T-helper 2 cell treated with Interferon-gamma antibody and Interleukin-4, amounts not matched to agents 5 μg/mL and 100 μg/mL, for 36 hours (primary cell): Measurements from ENCODE around the gene MED19.
A peak's percentile ranks its signal among the peaks of the same experiment; 100 is the strongest.
"Not testable (repeated sequence)": the region's sequence is repeated elsewhere in the genome, so short reads cannot be mapped to it uniquely, and the experiment has no call there.

Experiments
- DNase-seq: peaks from one replicate; pipeline ENCODE4 v3.0.0; 2021; ENCODE audit warnings: low spot score
- H3K27ac Mint-ChIP-seq: one replicate; pipeline ENCODE4 v1.8.0; 2021; ENCODE audit warnings: mild to moderate bottlenecking, mixed read lengths
- H3K27me3 Mint-ChIP-seq: one replicate; pipeline ENCODE4 v1.8.0; 2021; ENCODE audit warnings: low read depth, mixed read lengths
- H3K36me3 Mint-ChIP-seq: one replicate; pipeline ENCODE4 v1.8.0; 2021; ENCODE audit warnings: low read depth, mixed read lengths
- H3K4me1 Mint-ChIP-seq: one replicate; pipeline ENCODE4 v1.8.0; 2021; ENCODE audit warnings: low read depth, mixed read lengths
- H3K4me3 Mint-ChIP-seq: one replicate; pipeline ENCODE4 v1.8.0; 2022; ENCODE audit warnings: mild to moderate bottlenecking, moderate library complexity, mixed read lengths
- H3K9me3 Mint-ChIP-seq: one replicate; pipeline ENCODE4 v1.8.0; 2021; ENCODE audit warnings: mixed read lengths

Gene MED19

GRCh38 chr11:57728829-57729228 lies 16.8 kb upstream of the MED19 start:
- H3K27ac Mint-ChIP-seq, result peak overlapping the region; percentile 28
- H3K4me1 Mint-ChIP-seq, result peaks cover 8% of the 10 kb centered on the region
- no peaks in the 10 kb centered on the region for H3K27me3 Mint-ChIP-seq
- no peak overlapping the region for H3K4me3 Mint-ChIP-seq
- H3K36me3 Mint-ChIP-seq, result peaks cover 1% of the 10 kb centered on the region
- no peaks in the 10 kb centered on the region for H3K9me3 Mint-ChIP-seq
- no peak for DNase-seq

DNA sequence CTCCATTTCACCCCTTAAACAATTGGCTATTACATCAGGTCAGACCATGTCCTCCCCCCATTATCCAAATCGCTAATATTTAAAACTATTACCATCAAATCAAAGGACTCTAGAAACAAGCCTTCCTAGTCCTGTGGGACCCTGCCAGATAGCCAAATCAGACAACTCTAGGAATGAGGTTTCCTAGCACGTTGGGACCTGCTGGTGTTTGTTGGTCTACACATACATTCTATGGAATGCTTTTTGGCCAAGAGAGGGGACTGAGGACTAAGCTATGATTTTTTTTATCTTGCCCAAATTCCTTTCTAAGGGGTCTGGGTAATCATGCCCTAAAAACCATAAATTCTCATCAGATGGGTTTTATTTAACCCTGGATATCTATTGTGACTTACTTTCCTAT lies 15.2 kb upstream of the MED19 start:
- Mint-ChIP-seq H3K4me1 (peaks cover 8% of the 10 kb centered on the region), H3K36me3 (peaks cover 1% of the 10 kb centered on the region), H3K4me3 (no peak overlapping the region), H3K27me3 (no peaks in the 10 kb centered on the region), H3K9me3 (no peaks in the 10 kb centered on the region), H3K27ac (no peak overlapping the region)
- no peak for DNase-seq

DNA sequence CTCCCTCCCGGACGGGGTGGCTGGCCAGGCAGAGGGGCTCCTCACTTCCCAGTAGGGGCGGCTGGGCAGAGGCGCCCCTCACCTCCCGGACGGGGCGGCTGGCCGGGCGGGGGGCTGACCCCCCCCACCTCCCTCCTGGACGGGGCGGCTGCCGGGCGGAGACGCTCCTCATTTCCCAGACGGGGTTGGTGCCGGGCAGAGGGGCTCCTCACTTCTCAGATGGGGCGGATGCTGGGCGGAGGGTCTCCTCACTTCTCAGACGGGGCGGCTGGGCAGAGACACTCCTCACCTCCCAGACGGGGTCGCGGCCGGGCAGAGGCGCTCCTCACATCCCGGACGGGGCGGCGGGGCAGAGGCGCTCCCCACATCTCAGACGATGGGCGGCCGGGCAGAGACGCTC lies 4.7 kb upstream of the MED19 start:
- H3K4me1 Mint-ChIP-seq, result peaks cover 14% of the 10 kb centered on the region
- DNase-seq, H3K27ac Mint-ChIP-seq, H3K27me3 Mint-ChIP-seq, H3K4me3 Mint-ChIP-seq, H3K9me3 Mint-ChIP-seq: not testable (repeated sequence)
- H3K36me3 Mint-ChIP-seq, result peaks cover 20% of the 10 kb centered on the region

DNA sequence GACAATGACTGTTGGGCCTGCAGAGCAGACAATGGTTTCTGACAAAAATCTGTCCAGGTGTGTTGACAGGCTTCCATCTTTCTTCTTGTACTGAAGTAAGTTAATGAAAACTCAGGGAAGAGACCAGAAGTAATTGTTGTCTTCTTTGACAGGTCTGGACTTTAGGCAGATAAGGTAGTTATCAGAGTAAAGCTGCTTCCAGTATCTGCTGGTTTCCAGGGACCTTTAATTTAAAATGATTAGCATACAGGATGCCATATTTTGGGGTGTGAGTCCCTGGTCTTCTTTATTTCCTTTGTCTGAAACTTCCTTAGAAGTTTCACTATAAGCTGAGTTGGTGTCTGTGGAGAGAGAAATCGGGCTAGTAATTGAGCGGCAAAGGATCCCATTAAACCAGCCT lies 1.8 kb upstream of the MED19 start:
- H3K9me3 Mint-ChIP-seq, result no peaks in the 10 kb centered on the region
- DNase-seq, result no peak
- H3K27me3 Mint-ChIP-seq, result no peaks in the 10 kb centered on the region
- H3K36me3 Mint-ChIP-seq, result peaks cover 16% of the 10 kb centered on the region
- H3K4me1 Mint-ChIP-seq, result peaks cover 30% of the 10 kb centered on the region
- H3K27ac Mint-ChIP-seq, result peak overlapping the region; percentile 98
- peak overlapping the region; percentile 98 for H3K4me3 Mint-ChIP-seq

GRCh38 chr11:57712256-57713150 lies 488 bp upstream of the MED19 start, which contains the start of gene TMX2:
TMX2 (plus strand) TSS chr11:57712593; CDS start chr11:57712619, 26 bp downstream.
- H3K36me3 Mint-ChIP-seq, result peaks cover 19% of the 10 kb centered on the region
- peak; percentile 91 for DNase-seq
- no peaks in the 10 kb centered on the region for H3K9me3 Mint-ChIP-seq
- no peaks in the 10 kb centered on the region for H3K27me3 Mint-ChIP-seq
- H3K4me3 Mint-ChIP-seq, result peak within 1 kb of the TSS; percentile 98
- peaks cover 35% of the 10 kb centered on the region for H3K4me1 Mint-ChIP-seq
- peak within 1 kb of the TSS; percentile 98 for H3K27ac Mint-ChIP-seq

DNA sequence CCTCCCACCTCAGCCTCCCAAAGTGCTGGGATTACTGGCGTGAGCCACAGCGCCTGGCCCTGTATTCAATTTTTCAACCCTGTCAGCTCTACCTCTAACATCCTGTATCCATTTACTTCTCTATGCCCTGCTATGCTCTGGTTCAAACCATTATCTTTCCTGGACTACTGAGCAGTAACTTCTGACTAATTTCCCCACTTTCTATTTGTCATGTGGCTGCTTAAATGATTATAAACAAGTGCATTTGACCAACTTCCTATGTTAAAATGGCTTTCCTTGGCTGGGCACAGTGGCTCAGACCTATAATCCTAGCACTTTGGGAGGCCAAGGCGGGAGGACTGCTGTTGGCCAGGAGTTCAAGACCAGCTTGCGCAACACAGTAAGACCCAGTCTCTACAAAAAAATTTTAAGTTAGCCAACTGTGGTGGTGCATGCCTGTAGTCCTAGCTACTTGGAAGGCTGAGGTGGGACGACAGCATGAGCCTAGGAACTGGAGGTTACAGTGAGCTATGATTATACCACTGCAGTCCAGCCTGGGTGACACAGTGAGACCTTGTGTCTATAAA lies 2.1 kb downstream of the MED19 start:
- peak overlapping the region; percentile 68 for H3K27ac Mint-ChIP-seq
- H3K27me3 Mint-ChIP-seq, result no peaks in the 10 kb centered on the region
- peaks cover 35% of the 10 kb centered on the region for H3K4me1 Mint-ChIP-seq
- peaks cover 18% of the 10 kb centered on the region for H3K36me3 Mint-ChIP-seq
- DNase-seq, result no peak
- peak overlapping the region; percentile 14 for H3K4me3 Mint-ChIP-seq
- H3K9me3 Mint-ChIP-seq, result no peaks in the 10 kb centered on the region

- not testable (repeated sequence) for H3K9me3 Mint-ChIP-seq, DNase-seq, H3K27ac Mint-ChIP-seq, H3K27me3 Mint-ChIP-seq, H3K4me3 Mint-ChIP-seq
- H3K36me3 Mint-ChIP-seq, result peaks cover 32% of the 10 kb centered on the region
- peaks cover 11% of the 10 kb centered on the region for H3K4me1 Mint-ChIP-seq
Measured at GRCh38 chr11:57705432-57705831, 6.6 kb downstream of the MED19 start.

DNA sequence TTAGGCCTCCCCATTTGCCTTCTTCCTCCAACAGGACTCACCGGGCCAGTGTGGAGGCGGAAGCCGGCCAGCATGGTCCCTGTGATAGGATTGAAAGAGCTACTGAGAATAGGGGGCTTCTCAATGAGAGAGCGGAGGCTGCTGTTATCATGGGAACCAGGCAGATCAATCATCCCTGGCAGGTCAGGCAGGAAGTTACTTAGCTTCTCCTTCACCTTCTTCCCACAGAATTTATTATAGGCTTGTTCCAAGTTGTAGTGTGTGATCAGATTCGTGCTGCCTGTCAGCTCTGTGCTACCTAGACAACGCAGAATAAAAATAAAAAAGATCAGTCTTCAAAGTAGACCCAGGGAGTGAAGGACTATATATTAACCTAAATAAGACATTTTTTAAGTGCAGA lies 7.1 kb downstream of the MED19 start:
- no peak for DNase-seq
- Mint-ChIP-seq H3K36me3 (peaks cover 34% of the 10 kb centered on the region), H3K4me3 (no peak overlapping the region), H3K9me3 (no peaks in the 10 kb centered on the region), H3K27ac (no peak overlapping the region), H3K4me1 (peaks cover 8% of the 10 kb centered on the region), H3K27me3 (no peaks in the 10 kb centered on the region)

DNA sequence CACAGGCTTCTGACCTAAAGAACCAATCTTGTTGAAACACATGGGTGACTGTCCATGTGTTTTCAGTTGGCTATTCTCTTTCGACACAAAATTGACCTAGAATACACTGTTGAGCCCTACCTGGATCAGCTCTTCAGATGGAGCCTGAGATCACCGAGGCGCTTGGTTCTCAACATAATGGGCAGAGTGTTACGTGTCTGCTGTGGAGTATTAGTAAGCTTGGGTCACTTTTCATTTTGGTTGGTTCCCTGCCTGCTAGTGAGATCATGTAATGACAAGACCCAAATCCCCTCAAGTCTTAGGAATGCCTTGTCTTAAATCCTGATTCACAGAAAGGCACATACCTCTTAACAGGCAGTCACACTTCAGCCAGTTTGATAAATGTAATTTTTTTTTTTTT lies 8.7 kb downstream of the MED19 start:
- Mint-ChIP-seq H3K36me3 (peaks cover 47% of the 10 kb centered on the region), H3K4me3 (no peak overlapping the region), H3K27ac (no peak overlapping the region), H3K4me1 (peaks cover 2% of the 10 kb centered on the region), H3K27me3 (no peaks in the 10 kb centered on the region), H3K9me3 (no peaks in the 10 kb centered on the region)
- no peak for DNase-seq

GRCh38 chr11:57700425-57700824 lies 11.6 kb downstream of the MED19 start:
- no peaks in the 10 kb centered on the region for H3K4me1 Mint-ChIP-seq
- H3K27me3 Mint-ChIP-seq, result no peaks in the 10 kb centered on the region
- DNase-seq, result no peak
- peaks cover 57% of the 10 kb centered on the region for H3K36me3 Mint-ChIP-seq
- no peaks in the 10 kb centered on the region for H3K9me3 Mint-ChIP-seq
- H3K27ac Mint-ChIP-seq, result no peak overlapping the region
- H3K4me3 Mint-ChIP-seq, result no peak overlapping the region

GRCh38 chr11:57699813-57700212 lies 12.2 kb downstream of the MED19 start:
- Mint-ChIP-seq H3K9me3 (no peaks in the 10 kb centered on the region), H3K36me3 (peaks cover 58% of the 10 kb centered on the region), H3K4me3 (no peak overlapping the region), H3K27ac (no peak overlapping the region), H3K27me3 (no peaks in the 10 kb centered on the region), H3K4me1 (no peaks in the 10 kb centered on the region)
- DNase-seq, result no peak

- Mint-ChIP-seq H3K27me3 (no peaks in the 10 kb centered on the region), H3K9me3 (no peaks in the 10 kb centered on the region), H3K27ac (no peak overlapping the region), H3K36me3 (peaks cover 50% of the 10 kb centered on the region), H3K4me1 (no peaks in the 10 kb centered on the region), H3K4me3 (no peak overlapping the region)
- DNase-seq, result no peak
Measured at GRCh38 chr11:57698843-57699365, 13.1 kb downstream of the MED19 start.

- not testable (repeated sequence) for H3K27ac Mint-ChIP-seq, DNase-seq, H3K9me3 Mint-ChIP-seq, H3K27me3 Mint-ChIP-seq, H3K4me3 Mint-ChIP-seq, H3K4me1 Mint-ChIP-seq
- peaks cover 51% of the 10 kb centered on the region for H3K36me3 Mint-ChIP-seq
Measured at GRCh38 chr11:57690474-57690873, 21.5 kb downstream of the MED19 start.

DNA sequence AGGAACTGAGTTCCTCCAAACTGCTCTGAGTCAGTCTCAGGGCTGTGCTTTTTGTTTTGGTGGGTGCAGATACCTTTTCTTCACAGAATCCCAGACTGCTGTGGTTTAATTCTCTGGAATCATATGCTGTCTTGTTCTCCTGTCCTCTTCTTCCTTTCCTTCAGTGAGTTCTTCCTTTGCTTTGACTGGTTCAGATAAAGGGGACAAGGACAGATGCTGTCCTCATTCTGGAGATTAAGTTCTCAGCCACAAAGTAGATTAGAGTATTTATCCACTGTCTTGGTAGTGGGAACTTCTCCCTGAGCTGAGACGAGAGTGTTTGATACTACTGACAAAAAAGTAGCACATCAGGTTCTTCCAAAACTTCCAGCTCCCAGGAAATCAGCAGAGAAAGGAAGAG lies 30.8 kb downstream of the MED19 start:
- Mint-ChIP-seq H3K4me3 (no peak overlapping the region), H3K4me1 (peaks cover 32% of the 10 kb centered on the region), H3K27me3 (no peaks in the 10 kb centered on the region), H3K27ac (no peak overlapping the region), H3K36me3 (peaks cover 59% of the 10 kb centered on the region), H3K9me3 (no peaks in the 10 kb centered on the region)
- no peak for DNase-seq
